Measurements from ENCODE around the gene GNG14.
"Not testable (repeated sequence)": the region's sequence is repeated elsewhere in the genome, so short reads cannot be mapped to it uniquely, and the experiment has no call there.

Gene GNG14

GRCh38 chr19:12723641-12724426 is 36.0 kb downstream of the GNG14 start, which contains the start of gene TNPO2:
TNPO2 (minus strand) TSS chr19:12723932; CDS start chr19:12720977, 2,955 bp downstream.
- peak; percentile 37 for DNase-seq (ENCODE audit: low read depth)

GRCh38 chr19:12725612-12726011 is 37.8 kb downstream of the GNG14 start:
- not testable (repeated sequence) for DNase-seq (ENCODE audit: low read depth)

GRCh38 chr19:12726988-12727316 is 39.2 kb downstream of the GNG14 start:
- DNase-seq (ENCODE audit: low read depth): no peak

- no peak for DNase-seq (ENCODE audit: low read depth)
Measured at GRCh38 chr19:12727745-12728433, 40.1 kb downstream of the GNG14 start.

GRCh38 chr19:12730064-12730463 is 42.3 kb downstream of the GNG14 start:
- no peak for DNase-seq (ENCODE audit: low read depth)

GRCh38 chr19:12731337-12731736 is 43.5 kb downstream of the GNG14 start:
- no peak for DNase-seq (ENCODE audit: low read depth)

GRCh38 chr19:12733369-12734214 is 45.8 kb downstream of the GNG14 start:
- DNase-seq (ENCODE audit: low read depth): no peak

- DNase-seq (ENCODE audit: low read depth): peak; percentile 100
Measured at GRCh38 chr19:12736995-12737834, 49.4 kb downstream of the GNG14 start, which contains the start of gene GET3. GET3 (plus strand) TSS chr19:12737497; CDS start chr19:12737506, 9 bp downstream.

- DNase-seq (ENCODE audit: low read depth): no peak
Measured at GRCh38 chr19:12737835-12738351, 50.1 kb downstream of the GNG14 start.
